NCI-H82 treated with DMSO at 0.1 percent for 48 hours (cell line): ENCODE measurements around the gene FARS2.

Experiments used
- DNase-seq: peaks from one replicate; lab custom pipeline; 2025; ENCODE audit not compliant: unreplicated experiment; lab: John Stamatoyannopoulos, UW

Gene FARS2

GRCh38 chr6:5498579-5498899, 237.2 kb downstream of the FARS2 start:
- no peak for DNase-seq

GRCh38 chr6:5499644-5500306, 238.5 kb downstream of the FARS2 start:
- DNase-seq: no peak

GRCh38 chr6:5501837-5502236, 240.5 kb downstream of the FARS2 start:
- DNase-seq: no peak

GRCh38 chr6:5504078-5504477, 242.8 kb downstream of the FARS2 start:
- DNase-seq: no peak

GRCh38 chr6:5506149-5506548, 244.8 kb downstream of the FARS2 start:
- DNase-seq: no peak

- DNase-seq: no peak
These were observed 245.3 kb downstream of the FARS2 start for GRCh38 chr6:5506597-5506996.

- no peak for DNase-seq
These were observed 245.9 kb downstream of the FARS2 start for GRCh38 chr6:5507131-5507681.

- DNase-seq: no peak
These were observed 247.8 kb downstream of the FARS2 start for GRCh38 chr6:5509106-5509505.

GRCh38 chr6:5510331-5511133, 249.2 kb downstream of the FARS2 start:
- no peak for DNase-seq

GRCh38 chr6:5511954-5512353, 250.6 kb downstream of the FARS2 start:
- DNase-seq: no peak

GRCh38 chr6:5512422-5512821, 251.1 kb downstream of the FARS2 start:
- no peak for DNase-seq

GRCh38 chr6:5513408-5513807, 252.1 kb downstream of the FARS2 start:
- DNase-seq: no peak

- no peak for DNase-seq
These were observed 253.0 kb downstream of the FARS2 start for GRCh38 chr6:5514353-5514752.

- no peak for DNase-seq
These were observed 253.9 kb downstream of the FARS2 start for GRCh38 chr6:5515200-5515599.

- DNase-seq: no peak
These were observed 254.7 kb downstream of the FARS2 start for GRCh38 chr6:5516036-5516435.

- no peak for DNase-seq
These were observed 256.5 kb downstream of the FARS2 start for GRCh38 chr6:5517796-5518195.

GRCh38 chr6:5518936-5519491, 257.7 kb downstream of the FARS2 start:
- no peak for DNase-seq

GRCh38 chr6:5520796-5521195, 259.5 kb downstream of the FARS2 start:
- DNase-seq: no peak

GRCh38 chr6:5521322-5521721, 260.0 kb downstream of the FARS2 start:
- DNase-seq: no peak

- no peak for DNase-seq
These were observed 260.8 kb downstream of the FARS2 start for GRCh38 chr6:5522147-5522546.

GRCh38 chr6:5524110-5524509, 262.8 kb downstream of the FARS2 start:
- no peak for DNase-seq

GRCh38 chr6:5525209-5525608, 263.9 kb downstream of the FARS2 start:
- no peak for DNase-seq
